NT2/D1 (cell line): ENCODE results near the gene MYLK2.

Experiments used
- DNase-seq: peaks from one replicate; pipeline ENCODE4 v3.0.0-alpha.2; 2011; ENCODE audit warnings: low read depth, low spot score
- H3K27me3 ChIP-seq: 2 replicates; pipeline ENCODE4 v1.6.0; 2011; ENCODE audit warnings: mild to moderate bottlenecking; ENCODE audit not compliant: insufficient read length, insufficient read depth
- H3K36me3 ChIP-seq: 2 replicates; pipeline ENCODE4 v1.6.1; 2011; ENCODE audit warnings: mild to moderate bottlenecking, low read length, mixed read lengths; ENCODE audit not compliant: insufficient read depth, insufficient read length
- H3K4me1 ChIP-seq: 2 replicates; pipeline ENCODE4 v1.5.1; 2011; ENCODE audit not compliant: insufficient read depth, insufficient read length
- H3K4me3 ChIP-seq: 2 replicates; pipeline ENCODE4 v1.5.1; 2011; ENCODE audit warnings: low read depth; ENCODE audit not compliant: insufficient read length
- H3K9ac ChIP-seq: 2 replicates; pipeline ENCODE4 v1.6.0; 2011; ENCODE audit warnings: low read depth; ENCODE audit not compliant: insufficient read length
- H3K9me3 ChIP-seq: 2 replicates; pipeline ENCODE4 v1.5.1; 2011; ENCODE audit warnings: mild to moderate bottlenecking, low read length; ENCODE audit not compliant: insufficient read depth
- SUZ12 ChIP-seq: IDR thresholded peaks from 2 replicates; pipeline ENCODE4 v1.6.1; 2011; ENCODE audit not compliant: insufficient read length, insufficient read depth; ENCODE audit errors: extremely low read depth
- YY1 ChIP-seq: IDR thresholded peaks from 2 replicates; pipeline ENCODE4 v1.6.1; 2011; ENCODE audit not compliant: insufficient read length, insufficient read depth
- ZNF274 ChIP-seq: IDR thresholded peaks from 2 replicates; pipeline ENCODE4 v1.6.1; 2011; ENCODE audit warnings: mild to moderate bottlenecking, low read depth, low read length

MYLK2 gene

DNA sequence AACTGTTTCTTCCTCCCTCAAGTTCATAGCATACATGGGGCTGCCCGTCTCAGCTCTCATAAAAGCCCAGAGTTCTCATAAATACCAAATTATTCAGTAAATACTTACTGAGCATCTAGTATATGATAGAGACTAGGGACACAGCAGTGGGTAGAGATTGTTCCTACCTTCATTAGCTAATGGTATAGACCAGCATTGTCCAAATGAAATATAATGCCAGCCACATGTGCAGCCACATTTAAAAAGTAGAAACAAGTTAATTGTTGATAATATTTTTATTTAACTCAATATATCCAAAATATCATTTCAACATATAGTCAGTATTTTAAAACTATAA, 52.4 kb downstream of the MYLK2 start:
- Histone ChIP-seq H3K9me3 (no peaks in the 10 kb centered on the region), H3K36me3 (no peaks in the 10 kb centered on the region), H3K9ac (no peak overlapping the region), H3K27me3 (peaks cover 33% of the 10 kb centered on the region), H3K4me1 (no peaks in the 10 kb centered on the region), H3K4me3 (no peak overlapping the region)
- DNase-seq = no peak
- TF ChIP-seq SUZ12 = no peak
- TF ChIP-seq YY1 = no peak
- TF ChIP-seq ZNF274 = no peak

DNA sequence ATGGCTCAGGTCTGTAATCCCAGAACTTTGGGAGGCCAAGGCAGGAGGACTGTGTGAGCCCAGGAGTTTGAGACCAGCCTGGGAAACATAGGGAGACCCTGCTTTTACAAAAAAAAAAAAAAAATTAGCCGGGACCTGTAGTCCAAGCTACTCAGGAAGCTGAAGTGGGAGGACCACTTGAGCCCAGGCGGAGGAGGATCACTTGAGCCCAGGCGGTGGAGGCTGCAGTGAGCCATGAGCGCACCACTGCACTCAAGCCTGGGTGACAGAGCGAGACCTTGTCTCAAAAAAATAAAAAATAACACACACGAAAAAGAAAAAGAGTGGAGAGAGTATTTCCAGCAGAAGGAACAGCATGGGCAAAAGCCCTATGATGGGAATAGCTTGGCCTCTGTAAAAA, 53.2 kb downstream of the MYLK2 start:
- DNase-seq = no peak
- Histone ChIP-seq H3K9me3 (no peaks in the 10 kb centered on the region; the same call in 1 of the 2 replicates), H3K9ac (no peak overlapping the region), H3K4me1 (no peaks in the 10 kb centered on the region), H3K27me3 (peaks cover 33% of the 10 kb centered on the region), H3K36me3 (no peaks in the 10 kb centered on the region), H3K4me3 (no peak overlapping the region)
- TF ChIP-seq SUZ12 = no peak
- TF ChIP-seq YY1 = no peak
- TF ChIP-seq ZNF274 = no peak

DNA sequence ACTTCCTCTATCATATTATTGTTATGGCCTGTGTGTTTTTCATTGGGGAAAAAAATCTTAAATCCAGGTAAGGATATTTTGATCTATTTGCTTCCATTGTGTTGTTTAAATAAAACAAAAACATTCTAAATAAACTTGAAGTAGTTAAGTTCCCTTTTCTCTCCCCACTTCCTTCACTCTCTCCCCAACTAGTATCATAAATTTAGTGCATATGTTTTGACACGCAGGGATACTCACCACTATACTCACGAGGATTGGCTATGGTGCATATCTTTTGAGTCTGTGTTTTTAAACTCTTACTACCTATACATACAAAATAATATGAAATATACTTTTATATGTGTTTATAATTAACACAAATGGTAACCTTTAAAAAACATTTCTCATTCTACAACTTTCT, 56.5 kb downstream of the MYLK2 start:
- Histone ChIP-seq H3K27me3 (peaks cover 10% of the 10 kb centered on the region), H3K36me3 (no peaks in the 10 kb centered on the region), H3K9ac (no peak overlapping the region), H3K4me3 (no peak overlapping the region), H3K4me1 (no peaks in the 10 kb centered on the region), H3K9me3 (no peaks in the 10 kb centered on the region; the same call in 1 of the 2 replicates)
- TF ChIP-seq ZNF274 (no peak), SUZ12 (no peak), YY1 (no peak)
- DNase-seq = no peak

- no peak for DNase-seq
- Histone ChIP-seq H3K4me1 (no peaks in the 10 kb centered on the region), H3K27me3 (no peaks in the 10 kb centered on the region), H3K9ac (no peak overlapping the region), H3K36me3 (no peaks in the 10 kb centered on the region), H3K4me3 (no peak overlapping the region), H3K9me3 (no peaks in the 10 kb centered on the region; the same call in 1 of the 2 replicates)
- no peak for TF ChIP-seq SUZ12
- TF ChIP-seq YY1 = no peak
- no peak for TF ChIP-seq ZNF274
These were observed 58.5 kb downstream of the MYLK2 start for GRCh38 chr20:31877684-31878083.

DNA sequence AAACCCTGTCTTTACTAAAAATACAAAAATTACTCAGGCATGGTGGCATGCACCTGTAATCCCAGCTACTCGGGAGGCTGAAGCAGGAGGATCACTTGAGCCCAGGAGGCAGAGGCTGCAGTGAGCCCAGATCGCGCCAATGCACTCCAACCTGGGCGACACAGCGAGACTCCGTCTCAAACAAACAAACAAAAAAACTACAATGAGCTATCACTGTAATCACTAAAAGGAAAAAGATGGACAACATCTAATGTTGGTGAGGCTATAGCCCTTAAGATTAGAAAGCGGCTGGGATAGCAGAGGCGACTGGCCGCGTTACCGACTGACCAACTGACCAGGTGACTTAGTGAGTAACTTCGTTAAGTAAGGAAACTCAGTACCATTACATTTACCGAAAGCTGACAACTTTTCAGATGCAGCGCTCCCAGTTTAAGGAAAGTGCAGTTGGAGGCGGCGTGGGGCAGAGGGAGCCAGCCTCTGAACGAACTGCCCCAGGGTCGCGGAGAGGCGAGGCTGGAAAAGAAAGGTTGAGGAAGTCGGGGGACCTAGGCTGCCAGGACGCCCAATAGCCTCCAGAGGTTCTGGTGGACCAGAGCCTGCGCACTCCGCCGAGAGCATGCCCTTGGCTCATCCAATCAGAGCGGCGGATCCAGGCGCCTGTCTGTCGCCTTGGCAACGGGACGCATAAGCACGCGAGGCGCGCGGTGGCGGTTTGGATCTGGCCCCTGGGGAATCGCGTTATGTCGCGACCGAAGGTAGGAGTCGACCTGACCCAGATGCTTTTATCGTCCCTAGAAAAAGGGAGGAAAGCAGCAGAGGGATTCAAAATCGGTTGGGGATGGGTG, 60.2 kb downstream of the MYLK2 start:
- Histone ChIP-seq H3K9me3 (no peaks in the 10 kb centered on the region; the same call in 1 of the 2 replicates), H3K9ac (peak overlapping the region; percentile 61), H3K27me3 (no peaks in the 10 kb centered on the region), H3K36me3 (no peaks in the 10 kb centered on the region), H3K4me1 (no peaks in the 10 kb centered on the region), H3K4me3 (peak overlapping the region; percentile 61)
- peak; percentile 84 for DNase-seq
- TF ChIP-seq ZNF274 (no peak), YY1 (no peak), SUZ12 (no peak)

DNA sequence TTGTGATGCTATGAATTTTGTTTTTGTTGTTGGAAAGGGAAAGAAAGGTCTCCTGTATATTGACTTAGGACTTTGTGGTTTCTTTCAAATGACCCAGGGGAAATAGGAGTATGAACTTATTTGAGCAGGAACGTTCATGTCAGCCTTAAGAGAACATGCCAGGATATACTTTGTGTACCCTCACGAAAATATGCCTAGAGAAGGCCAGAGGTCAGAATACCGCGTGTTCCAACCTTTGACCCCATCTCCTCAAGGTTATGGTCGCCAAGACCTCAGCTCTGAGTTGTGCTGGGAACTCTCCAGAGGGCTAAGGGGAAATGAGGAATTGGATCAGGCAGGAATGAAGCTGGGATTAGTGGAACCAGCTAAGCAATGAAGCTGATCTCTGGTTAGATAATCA, 62.8 kb downstream of the MYLK2 start:
- no peaks in the 10 kb centered on the region for H3K36me3 ChIP-seq
- H3K4me3 ChIP-seq = no peak overlapping the region
- TF ChIP-seq YY1 = no peak
- TF ChIP-seq ZNF274 = no peak
- no peak for TF ChIP-seq SUZ12
- H3K27me3 ChIP-seq = no peaks in the 10 kb centered on the region
- H3K9ac ChIP-seq = no peak overlapping the region
- DNase-seq = no peak
- no peaks in the 10 kb centered on the region for H3K4me1 ChIP-seq
- H3K9me3 ChIP-seq = no peaks in the 10 kb centered on the region; the same call in 1 of the 2 replicates

DNA sequence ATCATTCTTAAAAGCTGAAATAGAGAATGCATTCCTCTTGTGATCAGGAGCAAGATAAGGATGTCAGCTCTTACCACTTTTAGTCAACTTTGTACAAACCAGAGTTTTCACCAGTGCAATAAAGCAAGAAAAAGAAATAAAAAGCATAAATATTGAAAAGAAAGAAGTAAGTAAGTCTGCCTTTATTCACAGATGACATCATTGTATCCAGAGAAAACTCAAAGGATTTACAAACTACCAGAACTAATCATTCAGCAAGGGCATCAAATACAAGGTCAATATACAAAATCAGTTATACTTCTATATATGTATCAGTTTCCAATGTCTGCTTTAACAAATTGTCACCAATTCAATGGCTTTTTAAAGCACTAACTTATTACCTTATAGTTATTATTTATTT, 64.7 kb downstream of the MYLK2 start:
- DNase-seq = no peak
- TF ChIP-seq YY1 (no peak), SUZ12 (no peak), ZNF274 (no peak)
- Histone ChIP-seq H3K27me3 (no peaks in the 10 kb centered on the region), H3K9ac (no peak overlapping the region), H3K9me3 (no peaks in the 10 kb centered on the region), H3K4me3 (no peak overlapping the region), H3K36me3 (no peaks in the 10 kb centered on the region), H3K4me1 (no peaks in the 10 kb centered on the region)
